IMR-90 (cell line): ENCODE measurements around the gene RASSF5.

Experiments used
- CHD1 ChIP-seq: IDR thresholded peaks from 2 replicates; pipeline ENCODE4 v1.6.1; 2012; ENCODE audit warnings: low read depth, low read length, improper control_type of control experiment
- CTCF ChIP-seq: conservative IDR thresholded peaks from 2 replicates; pipeline ENCODE4 v1.5.1; 2012; ENCODE audit warnings: mild to moderate bottlenecking, low read depth, low read length, improper control_type of control experiment
- POLR2A ChIP-seq: IDR thresholded peaks from 2 replicates; pipeline ENCODE4 v1.6.1; 2012; ENCODE audit warnings: mild to moderate bottlenecking, low read depth, low read length
- RCOR1 ChIP-seq: IDR thresholded peaks from 2 replicates; pipeline ENCODE4 v1.6.1; 2012; ENCODE audit warnings: mild to moderate bottlenecking, low read length, improper control_type of control experiment; ENCODE audit not compliant: insufficient replicate concordance
- RFX5 ChIP-seq: IDR thresholded peaks from 2 replicates; pipeline ENCODE4 v1.8.0; 2012; ENCODE audit warnings: low read depth, mild to moderate bottlenecking, low read length, moderate library complexity
- SMC3 ChIP-seq: fragments of 150-350 bp; IDR thresholded peaks from 2 replicates; pipeline ENCODE4 v1.6.1; 2016; ENCODE audit warnings: low read depth, mild to moderate bottlenecking, antibody characterized with exemption, low read length, moderate library complexity

- TF ChIP-seq CTCF (no peak), POLR2A (no peak), RFX5 (no peak), SMC3 (no peak), CHD1 (no peak), RCOR1 (no peak)
These were observed 44.6 kb downstream of the RASSF5 start for GRCh38 chr1:206551986-206552326.
